Astrocyte (in vitro differentiated cells and primary cell): ENCODE results near the gene EXOSC10. TPM values are rescaled to one million over a fixed set of nuclear protein-coding genes. Genes with fewer than 3 reads are reported as not detected.

Source experiments
- DNase-seq: peaks from one replicate; pipeline ENCODE4 v3.0.0-alpha.2; 2010; ENCODE audit warnings: low read depth
- FAIRE-seq: peaks from 2 replicates; lab custom pipeline; 2011; peaks lifted over from hg19 to GRCh38; lab: Jason Lieb, UNC
- H2AFZ ChIP-seq: 2 replicates; pipeline ENCODE4 v1.6.0; 2012; ENCODE audit warnings: low read depth, low read length, inconsistent platforms
- H3K27ac ChIP-seq: 2 replicates; pipeline ENCODE4 v1.5.1; 2011; ENCODE audit warnings: low read depth, low read length, inconsistent platforms
- H3K27me3 ChIP-seq: 2 replicates; pipeline ENCODE4 v1.6.0; 2011; ENCODE audit warnings: low read length, inconsistent platforms; ENCODE audit not compliant: insufficient read depth
- H3K36me3 ChIP-seq: 2 replicates; pipeline ENCODE4 v1.5.1; 2011; ENCODE audit warnings: low read length, inconsistent platforms; ENCODE audit not compliant: insufficient read depth
- H3K4me1 ChIP-seq: 2 replicates; pipeline ENCODE4 v1.5.1; 2011; ENCODE audit warnings: low read length, inconsistent platforms; ENCODE audit not compliant: insufficient read depth
- H3K4me2 ChIP-seq: 2 replicates; pipeline ENCODE4 v1.6.0; 2012; ENCODE audit warnings: low read length, inconsistent platforms
- H3K4me3 ChIP-seq: 2 replicates; pipeline ENCODE4 v1.5.1; 2011; ENCODE audit warnings: low read depth, mild to moderate bottlenecking, low read length, inconsistent platforms; ENCODE audit not compliant: insufficient read depth
- H3K79me2 ChIP-seq: 2 replicates; pipeline ENCODE4 v1.6.0; 2012; ENCODE audit warnings: mild to moderate bottlenecking, low read length, inconsistent platforms; ENCODE audit not compliant: insufficient read depth
- H3K9ac ChIP-seq: 2 replicates; pipeline ENCODE4 v1.6.0; 2012; ENCODE audit warnings: mild to moderate bottlenecking, low read length, inconsistent platforms
- H3K9me3 ChIP-seq: 2 replicates; pipeline ENCODE4 v1.5.1; 2012; ENCODE audit warnings: low read depth, mild to moderate bottlenecking, low read length, inconsistent platforms; ENCODE audit not compliant: insufficient read depth
- H4K20me1 ChIP-seq: 2 replicates; pipeline ENCODE4 v1.6.0; 2012; ENCODE audit warnings: low read length, inconsistent platforms; ENCODE audit not compliant: insufficient read depth
- H3K27ac Mint-ChIP-seq: one replicate; pipeline ENCODE4 v1.8.0; 2021; ENCODE audit warnings: mild to moderate bottlenecking, mixed read lengths; ENCODE audit not compliant: unreplicated experiment
- H3K27me3 Mint-ChIP-seq: one replicate; pipeline ENCODE4 v1.8.0; 2021; ENCODE audit warnings: low read depth, mixed read lengths; ENCODE audit not compliant: unreplicated experiment
- H3K36me3 Mint-ChIP-seq: one replicate; pipeline ENCODE4 v1.8.0; 2021; ENCODE audit warnings: low read depth, mixed read lengths; ENCODE audit not compliant: unreplicated experiment
- H3K4me1 Mint-ChIP-seq: one replicate; pipeline ENCODE4 v1.8.0; 2021; ENCODE audit warnings: low read depth, mixed read lengths; ENCODE audit not compliant: unreplicated experiment
- H3K4me3 Mint-ChIP-seq: one replicate; pipeline ENCODE4 v1.8.0; 2021; ENCODE audit warnings: mild to moderate bottlenecking, moderate library complexity, mixed read lengths; ENCODE audit not compliant: unreplicated experiment
- H3K9me3 Mint-ChIP-seq: one replicate; pipeline ENCODE4 v1.8.0; 2021; ENCODE audit warnings: mild to moderate bottlenecking, mixed read lengths; ENCODE audit not compliant: unreplicated experiment
- EZH2 ChIP-seq: IDR thresholded peaks from 2 replicates; pipeline ENCODE4 v1.6.1; 2012; ENCODE audit warnings: mild to moderate bottlenecking, low read length, inconsistent platforms; ENCODE audit not compliant: insufficient read depth
- total RNA-seq: library from RNA; stranded (reverse); gene quantifications from 2 replicates; pipeline ENCODE4 v1.2.1, GENCODE V29; 2021
- TF ChIP-seq, protein P1 (sequence below): IDR thresholded peaks from 2 replicates; pipeline ENCODE4 v1.5.1; 2011; ENCODE audit warnings: low read depth, mild to moderate bottlenecking, inconsistent platforms, low read length, moderate library complexity; ENCODE audit not compliant: insufficient read depth

The EXOSC10 gene
- total RNA-seq, 1 donor from 2014 or later, result 56.8 TPM

DNA sequence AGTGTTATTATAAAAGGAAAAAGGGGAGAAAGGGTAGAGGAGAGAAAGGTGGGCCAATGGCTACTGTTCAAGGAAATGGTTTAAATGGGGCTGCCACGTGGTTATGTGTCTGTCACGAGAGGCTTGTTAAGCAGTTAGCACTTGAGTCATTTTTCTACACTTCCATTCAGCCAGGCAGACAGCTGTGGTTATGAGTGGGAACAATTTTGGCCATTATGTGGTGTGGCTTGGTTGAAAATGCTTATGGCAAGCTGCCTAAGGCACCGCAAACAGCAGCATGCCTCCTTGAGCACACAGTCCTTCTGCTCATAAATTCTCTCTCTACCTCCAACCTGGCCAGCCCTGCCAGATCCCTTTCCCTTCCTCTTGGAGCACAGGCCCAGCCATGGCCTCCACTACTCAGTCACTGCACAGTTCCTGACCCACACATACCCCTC lies 36.7 kb downstream of the EXOSC10 start:
- Mint-ChIP-seq H3K27me3 (no peaks in the 10 kb centered on the region), H3K9me3 (no peaks in the 10 kb centered on the region), H3K36me3 (peaks cover 16% of the 10 kb centered on the region), H3K4me3 (no peak overlapping the region), H3K27ac (no peak overlapping the region), H3K4me1 (peaks cover 16% of the 10 kb centered on the region)
- TF ChIP-seq EZH2, result no peak
- TF ChIP-seq, protein P1, sequence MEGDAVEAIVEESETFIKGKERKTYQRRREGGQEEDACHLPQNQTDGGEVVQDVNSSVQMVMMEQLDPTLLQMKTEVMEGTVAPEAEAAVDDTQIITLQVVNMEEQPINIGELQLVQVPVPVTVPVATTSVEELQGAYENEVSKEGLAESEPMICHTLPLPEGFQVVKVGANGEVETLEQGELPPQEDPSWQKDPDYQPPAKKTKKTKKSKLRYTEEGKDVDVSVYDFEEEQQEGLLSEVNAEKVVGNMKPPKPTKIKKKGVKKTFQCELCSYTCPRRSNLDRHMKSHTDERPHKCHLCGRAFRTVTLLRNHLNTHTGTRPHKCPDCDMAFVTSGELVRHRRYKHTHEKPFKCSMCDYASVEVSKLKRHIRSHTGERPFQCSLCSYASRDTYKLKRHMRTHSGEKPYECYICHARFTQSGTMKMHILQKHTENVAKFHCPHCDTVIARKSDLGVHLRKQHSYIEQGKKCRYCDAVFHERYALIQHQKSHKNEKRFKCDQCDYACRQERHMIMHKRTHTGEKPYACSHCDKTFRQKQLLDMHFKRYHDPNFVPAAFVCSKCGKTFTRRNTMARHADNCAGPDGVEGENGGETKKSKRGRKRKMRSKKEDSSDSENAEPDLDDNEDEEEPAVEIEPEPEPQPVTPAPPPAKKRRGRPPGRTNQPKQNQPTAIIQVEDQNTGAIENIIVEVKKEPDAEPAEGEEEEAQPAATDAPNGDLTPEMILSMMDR, result no peak
- Histone ChIP-seq H3K4me2 (no peak overlapping the region), H3K27ac (no peak overlapping the region), H3K9ac (no peak overlapping the region), H3K79me2 (peaks cover 28% of the 10 kb centered on the region), H3K4me3 (no peak overlapping the region), H3K27me3 (no peaks in the 10 kb centered on the region), H3K9me3 (no peaks in the 10 kb centered on the region), H3K4me1 (peaks cover 14% of the 10 kb centered on the region), H4K20me1 (peaks cover 16% of the 10 kb centered on the region), H3K36me3 (peaks cover 24% of the 10 kb centered on the region), H2AFZ (no peak overlapping the region)
- FAIRE-seq (no peak), DNase-seq (peak; percentile 91)

DNA sequence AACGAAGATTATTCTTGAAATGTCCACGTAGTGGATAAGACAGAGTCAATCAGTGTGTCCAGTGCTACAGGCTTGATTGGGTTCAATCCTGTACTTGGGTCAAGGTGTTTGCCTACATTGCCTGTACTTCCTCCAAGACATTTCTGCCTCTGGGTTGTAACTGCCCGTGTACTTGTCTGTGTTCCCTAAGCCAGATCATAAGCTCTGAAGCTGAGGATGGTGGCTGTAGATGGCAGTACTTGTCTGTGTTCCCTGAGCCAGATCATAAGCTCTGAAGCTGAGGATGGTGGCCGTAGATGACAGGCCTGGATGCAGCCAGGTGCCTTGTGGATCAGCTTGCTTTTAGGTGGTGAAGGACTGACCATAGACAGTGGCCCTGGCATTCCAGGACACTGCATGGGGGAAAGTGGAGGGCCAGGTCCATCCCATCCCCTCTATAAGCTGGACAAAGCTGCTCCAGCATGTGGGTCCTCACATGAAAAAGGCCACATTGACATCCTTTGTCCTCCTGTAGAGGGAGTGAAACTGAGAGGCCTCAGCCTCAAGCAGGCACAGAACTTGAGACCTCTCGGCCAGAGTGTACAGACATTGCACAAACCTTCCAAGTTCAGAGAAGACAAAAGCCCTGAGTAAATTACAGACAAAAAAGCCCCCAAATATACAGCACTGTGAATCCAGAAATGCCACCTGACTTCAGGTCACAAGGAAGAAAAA lies 37.9 kb downstream of the EXOSC10 start:
- TF ChIP-seq, protein P1, result no peak
- TF ChIP-seq EZH2, result no peak
- no peak overlapping the region for H2AFZ ChIP-seq
- peaks cover 35% of the 10 kb centered on the region for H3K79me2 ChIP-seq
- H3K9ac ChIP-seq, result peak overlapping the region; percentile 10
- H3K4me1 ChIP-seq, result peaks cover 14% of the 10 kb centered on the region
- peaks cover 15% of the 10 kb centered on the region for H3K36me3 Mint-ChIP-seq
- H3K9me3 ChIP-seq, result no peaks in the 10 kb centered on the region
- H3K27ac Mint-ChIP-seq, result peak overlapping the region; percentile 18
- FAIRE-seq (no peak), DNase-seq (no peak)
- H3K27me3 ChIP-seq, result no peaks in the 10 kb centered on the region
- peak overlapping the region; percentile 92 for H3K4me2 ChIP-seq
- H3K4me1 Mint-ChIP-seq, result peaks cover 16% of the 10 kb centered on the region
- H3K9me3 Mint-ChIP-seq, result no peaks in the 10 kb centered on the region
- no peak overlapping the region for H3K27ac ChIP-seq
- no peak overlapping the region for H3K4me3 Mint-ChIP-seq
- peaks cover 26% of the 10 kb centered on the region for H4K20me1 ChIP-seq
- no peak overlapping the region for H3K4me3 ChIP-seq
- peaks cover 22% of the 10 kb centered on the region for H3K36me3 ChIP-seq
- no peaks in the 10 kb centered on the region for H3K27me3 Mint-ChIP-seq
